IPS-15b (cell line): ENCODE results near the gene NKAIN2.

Experiments used
- H3K27me3 ChIP-seq: one replicate; pipeline ENCODE4 v1.6.1; 2013; ENCODE audit warnings: low read length; ENCODE audit not compliant: control insufficient read depth, insufficient read depth
- H3K36me3 ChIP-seq: one replicate; pipeline ENCODE4 v1.6.1; 2013; ENCODE audit warnings: low read length; ENCODE audit not compliant: control insufficient read depth, insufficient read depth
- H3K4me1 ChIP-seq: one replicate; pipeline ENCODE4 v1.6.1; 2013; ENCODE audit warnings: mild to moderate bottlenecking, low read length; ENCODE audit not compliant: control insufficient read depth, insufficient read depth
- H3K4me3 ChIP-seq: one replicate; pipeline ENCODE4 v1.5.1; 2013; ENCODE audit warnings: low read depth, low read length
- H3K9ac ChIP-seq: one replicate; pipeline ENCODE4 v1.6.1; 2013; ENCODE audit warnings: low read depth, mild to moderate bottlenecking, low read length
- H3K9me3 ChIP-seq: one replicate; pipeline ENCODE4 v1.6.1; 2013; ENCODE audit warnings: mild to moderate bottlenecking, low read length; ENCODE audit not compliant: control insufficient read depth, insufficient read depth

The NKAIN2 gene

DNA sequence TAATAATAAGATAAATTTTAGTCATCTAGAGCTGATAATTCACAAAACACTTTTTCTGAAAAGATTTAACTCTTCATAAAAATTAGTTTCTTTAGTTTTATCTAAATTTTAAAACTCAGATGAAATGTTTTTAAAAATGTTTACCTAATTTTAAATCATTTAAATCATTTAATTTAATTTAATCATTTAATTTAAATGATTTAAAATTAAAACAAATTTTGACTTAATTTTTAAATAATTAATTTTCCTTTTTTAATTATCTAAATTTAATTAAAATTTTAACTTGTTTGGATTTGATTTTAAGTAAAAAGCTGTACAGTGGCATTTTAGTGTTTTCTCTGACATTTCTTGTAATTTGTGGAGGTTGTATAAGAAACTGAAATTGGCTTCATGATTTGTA lies 1026.8 kb downstream of the NKAIN2 start:
- no peak overlapping the region for H3K4me3 ChIP-seq
- no peaks in the 10 kb centered on the region for H3K27me3 ChIP-seq
- no peaks in the 10 kb centered on the region for H3K9me3 ChIP-seq
- no peaks in the 10 kb centered on the region for H3K36me3 ChIP-seq
- H3K9ac ChIP-seq, result no peak overlapping the region
- no peaks in the 10 kb centered on the region for H3K4me1 ChIP-seq

GRCh38 chr6:124854338-124854922 lies 1050.8 kb downstream of the NKAIN2 start:
- no peaks in the 10 kb centered on the region for H3K27me3 ChIP-seq
- H3K9me3 ChIP-seq, result no peaks in the 10 kb centered on the region
- no peaks in the 10 kb centered on the region for H3K4me1 ChIP-seq
- H3K36me3 ChIP-seq, result no peaks in the 10 kb centered on the region
- no peak overlapping the region for H3K4me3 ChIP-seq
- H3K9ac ChIP-seq, result no peak overlapping the region

DNA sequence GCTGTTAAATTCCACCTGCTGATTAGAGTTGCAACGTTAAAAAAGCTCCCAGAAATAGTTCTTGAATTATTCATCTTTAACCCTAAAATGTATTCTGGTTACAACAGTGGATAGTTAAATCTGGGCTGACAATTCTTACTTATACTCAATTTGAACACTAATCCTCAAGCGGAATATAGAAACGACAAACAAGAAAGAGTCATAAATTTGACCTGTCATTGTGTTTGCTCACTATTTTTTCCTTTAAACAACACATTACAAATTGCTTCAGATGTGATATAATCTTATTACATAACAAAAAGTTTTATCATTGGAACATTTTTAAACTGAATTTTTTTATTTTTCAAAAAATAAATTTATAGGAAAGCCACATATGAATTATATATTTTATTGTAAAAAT lies 1054.1 kb downstream of the NKAIN2 start:
- no peaks in the 10 kb centered on the region for H3K4me1 ChIP-seq
- no peaks in the 10 kb centered on the region for H3K9me3 ChIP-seq
- no peak overlapping the region for H3K9ac ChIP-seq
- H3K27me3 ChIP-seq, result no peaks in the 10 kb centered on the region
- H3K36me3 ChIP-seq, result no peaks in the 10 kb centered on the region
- no peak overlapping the region for H3K4me3 ChIP-seq

DNA sequence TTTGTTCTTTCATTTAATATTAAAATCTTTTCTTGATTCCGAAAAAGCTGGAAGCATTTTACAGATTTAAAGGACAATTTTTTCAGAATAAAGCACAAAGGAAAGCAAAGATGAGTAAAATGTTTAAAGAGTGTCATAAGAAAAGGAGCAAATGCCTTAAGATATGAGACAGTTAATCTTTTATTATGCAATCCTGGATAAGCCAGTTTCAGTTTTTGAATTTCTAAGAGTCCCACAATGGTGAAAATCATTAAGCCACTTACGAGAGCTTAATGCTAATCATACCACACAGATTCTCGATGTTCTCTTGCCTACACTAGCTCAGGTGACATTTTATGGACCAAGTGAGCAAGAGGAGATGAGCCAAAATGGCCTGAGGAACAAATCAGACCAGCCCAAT lies 1054.9 kb downstream of the NKAIN2 start:
- H3K9me3 ChIP-seq, result no peaks in the 10 kb centered on the region
- H3K36me3 ChIP-seq, result no peaks in the 10 kb centered on the region
- H3K9ac ChIP-seq, result no peak overlapping the region
- no peaks in the 10 kb centered on the region for H3K27me3 ChIP-seq
- H3K4me3 ChIP-seq, result no peak overlapping the region
- no peaks in the 10 kb centered on the region for H3K4me1 ChIP-seq

DNA sequence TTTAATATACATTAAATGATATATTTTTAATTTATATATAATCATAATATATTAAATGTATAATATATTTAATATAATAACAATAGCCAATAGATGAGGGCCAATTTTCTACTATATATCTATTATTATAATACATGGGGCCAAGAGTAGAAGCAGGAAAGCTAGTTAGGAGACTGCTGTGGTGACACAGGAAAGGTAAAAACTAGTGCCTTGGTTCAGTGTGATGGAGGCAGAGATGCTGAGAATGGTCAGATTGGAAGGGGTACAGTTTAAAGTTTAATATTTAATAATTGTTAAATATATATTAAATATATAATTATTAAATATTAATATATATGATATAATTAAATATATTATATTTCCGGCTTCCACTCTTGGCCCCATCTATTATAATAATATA lies 1055.7 kb downstream of the NKAIN2 start:
- Histone ChIP-seq H3K4me3 (no peak overlapping the region), H3K9me3 (no peaks in the 10 kb centered on the region), H3K9ac (no peak overlapping the region), H3K36me3 (no peaks in the 10 kb centered on the region), H3K4me1 (no peaks in the 10 kb centered on the region), H3K27me3 (no peaks in the 10 kb centered on the region)

- Histone ChIP-seq H3K9me3 (no peaks in the 10 kb centered on the region), H3K27me3 (no peaks in the 10 kb centered on the region), H3K36me3 (no peaks in the 10 kb centered on the region), H3K9ac (no peak overlapping the region), H3K4me3 (no peak overlapping the region), H3K4me1 (no peaks in the 10 kb centered on the region)
Measured at GRCh38 chr6:124866040-124866439, 1062.4 kb downstream of the NKAIN2 start.

- H3K9me3 ChIP-seq, result no peaks in the 10 kb centered on the region
- H3K4me1 ChIP-seq, result no peaks in the 10 kb centered on the region
- H3K9ac ChIP-seq, result no peak overlapping the region
- H3K4me3 ChIP-seq, result no peak overlapping the region
- no peaks in the 10 kb centered on the region for H3K27me3 ChIP-seq
- H3K36me3 ChIP-seq, result no peaks in the 10 kb centered on the region
Measured at GRCh38 chr6:124867121-124867520, 1063.5 kb downstream of the NKAIN2 start.

DNA sequence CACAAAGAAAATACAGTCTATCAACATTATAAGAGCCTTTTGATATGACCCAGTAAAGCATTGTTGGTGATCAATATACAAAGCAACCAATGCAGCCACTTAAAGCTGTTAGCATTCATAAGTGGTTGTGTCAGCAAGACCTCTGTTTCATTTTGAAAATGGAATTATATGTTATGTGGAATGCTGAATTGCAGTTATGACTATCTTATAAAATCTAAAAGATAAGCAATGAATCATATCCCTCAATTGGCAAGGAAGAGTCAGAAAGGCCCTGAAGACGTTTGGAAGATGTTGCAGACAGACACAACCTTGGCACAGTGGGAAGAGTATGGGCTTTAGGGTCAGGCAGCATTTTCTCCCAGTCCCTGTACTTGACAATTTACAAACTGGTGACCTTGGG lies 1064.8 kb downstream of the NKAIN2 start:
- Histone ChIP-seq H3K4me3 (no peak overlapping the region), H3K4me1 (no peaks in the 10 kb centered on the region), H3K27me3 (no peaks in the 10 kb centered on the region), H3K9ac (no peak overlapping the region), H3K9me3 (no peaks in the 10 kb centered on the region), H3K36me3 (no peaks in the 10 kb centered on the region)

- Histone ChIP-seq H3K9ac (no peak overlapping the region), H3K4me3 (no peak overlapping the region), H3K9me3 (no peaks in the 10 kb centered on the region), H3K36me3 (no peaks in the 10 kb centered on the region), H3K27me3 (no peaks in the 10 kb centered on the region), H3K4me1 (no peaks in the 10 kb centered on the region)
Measured at GRCh38 chr6:124869416-124869815, 1065.8 kb downstream of the NKAIN2 start.

DNA sequence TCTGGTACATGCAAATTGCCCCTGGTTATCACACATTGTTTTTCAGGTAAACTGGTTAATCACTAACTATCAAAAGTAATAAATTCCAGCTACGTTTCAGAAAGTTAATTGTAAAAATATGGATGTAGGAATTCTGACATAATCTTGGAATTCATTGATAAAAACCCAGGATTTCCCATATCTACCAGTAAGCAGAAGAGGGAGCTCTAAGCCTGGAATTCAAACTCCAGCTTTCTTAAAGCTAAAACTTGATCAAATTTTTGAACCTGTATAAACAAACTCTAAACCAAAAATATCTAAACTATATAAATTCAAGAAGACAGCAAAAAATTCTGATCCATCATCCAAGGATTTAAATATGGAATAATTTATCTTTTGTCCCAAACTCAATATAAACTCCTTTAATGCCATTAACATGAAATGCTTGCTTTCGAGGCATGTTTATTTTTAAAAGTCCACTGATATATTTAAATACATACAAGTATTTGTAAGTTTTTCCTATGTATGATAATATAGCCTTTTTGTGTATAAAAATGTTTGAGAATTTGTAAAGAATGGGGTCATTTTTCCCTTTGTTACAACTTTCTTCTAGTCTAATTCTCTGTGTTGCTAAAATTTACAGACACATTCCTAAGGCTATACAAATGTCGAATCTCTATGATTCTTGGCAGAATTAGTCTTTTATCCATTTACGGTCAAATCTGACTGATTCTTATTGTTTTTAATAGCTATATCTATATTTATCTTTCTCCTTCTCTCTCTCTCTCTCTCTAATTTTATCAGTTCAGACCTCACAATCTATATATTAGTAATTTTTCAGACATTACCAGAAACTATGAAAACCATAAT lies 1067.2 kb downstream of the NKAIN2 start:
- H3K9me3 ChIP-seq, result no peaks in the 10 kb centered on the region
- no peaks in the 10 kb centered on the region for H3K27me3 ChIP-seq
- H3K4me3 ChIP-seq, result no peak overlapping the region
- no peaks in the 10 kb centered on the region for H3K36me3 ChIP-seq
- H3K4me1 ChIP-seq, result no peaks in the 10 kb centered on the region
- no peak overlapping the region for H3K9ac ChIP-seq

DNA sequence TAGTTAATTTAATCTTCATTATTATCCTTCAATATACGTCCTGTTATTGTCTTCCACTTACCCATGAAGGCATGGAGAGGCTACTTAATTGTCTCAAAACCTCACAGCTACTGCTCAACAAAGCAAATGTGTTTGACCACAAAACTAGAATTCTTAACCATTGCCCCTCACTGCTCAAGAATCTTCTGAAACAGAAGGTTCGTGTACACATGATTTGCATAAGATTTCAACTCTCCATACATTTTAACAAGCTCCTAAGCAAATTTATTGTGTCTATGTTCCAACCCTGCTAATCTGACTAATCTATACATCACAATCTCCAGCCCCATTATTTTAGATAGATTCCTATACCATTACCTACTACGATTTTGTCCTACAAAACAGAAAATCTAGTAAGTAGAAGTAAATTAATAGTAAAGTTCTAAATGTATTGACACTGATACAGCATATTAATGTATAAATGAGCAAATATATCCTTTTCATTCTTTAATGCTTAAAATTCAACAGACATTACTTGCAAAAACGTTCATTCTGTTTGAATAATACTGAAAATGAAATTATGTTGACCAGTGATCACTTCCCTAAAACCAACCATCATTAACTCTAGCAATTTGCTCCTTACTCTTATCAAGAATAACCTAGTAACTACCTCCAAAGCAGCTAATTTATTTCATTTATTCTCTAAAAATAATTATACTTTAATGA lies 1068.8 kb downstream of the NKAIN2 start:
- H3K9me3 ChIP-seq, result no peaks in the 10 kb centered on the region
- no peaks in the 10 kb centered on the region for H3K36me3 ChIP-seq
- H3K4me1 ChIP-seq, result no peaks in the 10 kb centered on the region
- H3K9ac ChIP-seq, result no peak overlapping the region
- H3K4me3 ChIP-seq, result no peak overlapping the region
- no peaks in the 10 kb centered on the region for H3K27me3 ChIP-seq

GRCh38 chr6:124873066-124873410 lies 1069.4 kb downstream of the NKAIN2 start:
- no peaks in the 10 kb centered on the region for H3K36me3 ChIP-seq
- no peak overlapping the region for H3K4me3 ChIP-seq
- no peaks in the 10 kb centered on the region for H3K9me3 ChIP-seq
- no peak overlapping the region for H3K9ac ChIP-seq
- no peaks in the 10 kb centered on the region for H3K27me3 ChIP-seq
- H3K4me1 ChIP-seq, result no peaks in the 10 kb centered on the region
